Gastroesophageal sphincter (tissue), 4 donors: ENCODE results near the gene GON4L. TPM values are rescaled to one million over a fixed set of nuclear protein-coding genes. Genes with fewer than 3 reads are reported as not detected.

ENCODE experiments used
- ATAC-seq: fragments of 150-250 bp; one replicate; pipeline ENCODE4 v1.9.1; 2016; ENCODE audit warnings: mild to moderate bottlenecking, moderate library complexity
- H3K27ac ChIP-seq, 4 donors: fragments of 200-600 bp; sonication (generic) in 3 of 4; 1 replicate in 3 of 4; 2 replicates in 1 of 4; pipeline ENCODE4 v1.5.1; 2016 to 2019
- H3K27me3 ChIP-seq: fragments of 200-600 bp; sonication (generic); one replicate; pipeline ENCODE4 v1.5.1; 2019
- H3K36me3 ChIP-seq, 2 donors: fragments of 200-600 bp; sonication (generic); one replicate each; pipeline ENCODE4 v1.5.1; 2019; ENCODE audit warnings: control low read depth in 1 of 2
- H3K4me1 ChIP-seq, 3 donors: fragments of 200-600 bp; sonication (generic); 1 replicate in 2 of 3; 2 replicates in 1 of 3; pipeline ENCODE4 v1.5.1; 2016 to 2019; ENCODE audit warnings: control low read depth in 2 of 3
- H3K4me3 ChIP-seq, 2 donors: fragments of 200-600 bp; sonication (generic); one replicate each; pipeline ENCODE4 v1.5.1; 2019; ENCODE audit warnings: mild to moderate bottlenecking in 1 of 2, moderate library complexity in 1 of 2
- H3K9me3 ChIP-seq, 3 donors: fragments of 200-600 bp; sonication (generic); one replicate each; pipeline ENCODE4 v1.5.1; 2017 to 2019; ENCODE audit warnings: control low read depth in 2 of 3
- EP300 ChIP-seq: sonication (generic); formaldehyde crosslinking; IDR thresholded peaks from one replicate; pipeline ENCODE4 v1.6.1; 2017; ENCODE audit warnings: antibody characterized with exemption, mild to moderate bottlenecking
- POLR2A ChIP-seq, 2 donors: fragments of 450-650 bp; IDR thresholded peaks; one replicate each; pipeline ENCODE4 v1.6.1; 2017; ENCODE audit warnings: antibody characterized with exemption in 2 of 2, mild to moderate bottlenecking in 2 of 2, moderate library complexity in 1 of 2
- POLR2AphosphoS5 ChIP-seq: sonication (generic); formaldehyde crosslinking; IDR thresholded peaks from one replicate; pipeline ENCODE4 v1.6.1; 2017; ENCODE audit warnings: antibody characterized with exemption
- WGBS, 2 donors: methylation state at CpG; one replicate each; pipeline ENCODE4 v1.1.5; 2018; ENCODE audit warnings: low coverage in 1 of 2; 5-methylcytosine and 5-hydroxymethylcytosine counted together
- total RNA-seq, 4 donors: library from RNA; depleted of rRNA; stranded (reverse); fragments of >200 nt; gene quantifications; one replicate each; pipeline ENCODE4 v1.1.0, GENCODE V29; 2016
- TF ChIP-seq, protein P1 (sequence below), 4 experiments: fragments of 200-600 bp in 2 of 4; fragments of 450-650 bp in 2 of 4; sonication (generic) in 1 of 4; IDR thresholded peaks; one replicate each; pipeline ENCODE4 v1.5.1; 2017 to 2019; ENCODE audit warnings: antibody characterized with exemption in 4 of 4, mild to moderate bottlenecking in 2 of 4, moderate library complexity in 2 of 4

GON4L gene
- total RNA-seq, 4 donors from 2014 or later = 16.6 to 55.1 (median 35.9) TPM

DNA sequence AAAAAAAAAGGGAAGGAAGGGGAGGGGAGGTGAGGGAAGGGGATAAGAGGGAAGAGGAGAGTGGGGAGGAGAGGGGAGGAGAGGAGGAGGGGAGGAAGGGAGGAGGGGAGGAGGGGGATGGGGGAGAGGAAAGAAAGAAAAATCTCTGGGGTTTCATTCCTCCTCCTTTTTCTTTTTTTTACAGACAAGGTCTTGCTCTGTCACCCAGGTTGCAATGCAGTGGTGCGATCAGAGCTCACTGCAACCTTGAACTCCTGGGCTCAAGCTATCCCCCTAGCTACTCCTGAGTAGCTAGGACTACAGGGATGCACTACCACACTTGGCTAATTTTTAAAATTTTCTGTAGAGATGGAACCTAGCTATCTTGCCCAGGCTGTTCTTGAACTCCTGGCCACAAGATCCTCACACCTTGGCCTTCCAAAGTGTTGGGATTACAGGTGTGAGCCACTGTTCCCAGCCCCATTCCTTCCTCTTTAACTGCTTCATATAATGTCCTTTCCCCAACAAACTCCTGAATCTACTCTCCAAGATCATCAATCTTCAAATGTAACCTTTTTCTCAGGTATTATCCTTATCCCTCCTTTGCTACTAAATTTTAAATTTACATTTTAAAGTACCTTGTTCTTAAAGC is 23.2 kb downstream of the GON4L start:
- TF ChIP-seq POLR2AphosphoS5 = no peak
- TF ChIP-seq, protein P1, sequence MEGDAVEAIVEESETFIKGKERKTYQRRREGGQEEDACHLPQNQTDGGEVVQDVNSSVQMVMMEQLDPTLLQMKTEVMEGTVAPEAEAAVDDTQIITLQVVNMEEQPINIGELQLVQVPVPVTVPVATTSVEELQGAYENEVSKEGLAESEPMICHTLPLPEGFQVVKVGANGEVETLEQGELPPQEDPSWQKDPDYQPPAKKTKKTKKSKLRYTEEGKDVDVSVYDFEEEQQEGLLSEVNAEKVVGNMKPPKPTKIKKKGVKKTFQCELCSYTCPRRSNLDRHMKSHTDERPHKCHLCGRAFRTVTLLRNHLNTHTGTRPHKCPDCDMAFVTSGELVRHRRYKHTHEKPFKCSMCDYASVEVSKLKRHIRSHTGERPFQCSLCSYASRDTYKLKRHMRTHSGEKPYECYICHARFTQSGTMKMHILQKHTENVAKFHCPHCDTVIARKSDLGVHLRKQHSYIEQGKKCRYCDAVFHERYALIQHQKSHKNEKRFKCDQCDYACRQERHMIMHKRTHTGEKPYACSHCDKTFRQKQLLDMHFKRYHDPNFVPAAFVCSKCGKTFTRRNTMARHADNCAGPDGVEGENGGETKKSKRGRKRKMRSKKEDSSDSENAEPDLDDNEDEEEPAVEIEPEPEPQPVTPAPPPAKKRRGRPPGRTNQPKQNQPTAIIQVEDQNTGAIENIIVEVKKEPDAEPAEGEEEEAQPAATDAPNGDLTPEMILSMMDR (IDR thresholded peaks at IDR 0.05) = no peak
- TF ChIP-seq EP300 = no peak
- TF ChIP-seq POLR2A (IDR thresholded peaks at IDR 0.05) = no peak
- H3K27me3 ChIP-seq = no peaks in the 10 kb centered on the region
- H3K4me3 ChIP-seq = no peak overlapping the region
- peaks cover 0 to 5% (median 0%) of the 10 kb centered on the region in 3 donors for H3K4me1 ChIP-seq
- no peak overlapping the region for H3K27ac ChIP-seq
- peaks cover 0 to 3% of the 10 kb centered on the region in 2 donors for H3K36me3 ChIP-seq
- WGBS, 2 donors = 100% methylated on average over 1 of the region's 1 CpG
- ATAC-seq = no peak
- H3K9me3 ChIP-seq = no peaks in the 10 kb centered on the region

DNA sequence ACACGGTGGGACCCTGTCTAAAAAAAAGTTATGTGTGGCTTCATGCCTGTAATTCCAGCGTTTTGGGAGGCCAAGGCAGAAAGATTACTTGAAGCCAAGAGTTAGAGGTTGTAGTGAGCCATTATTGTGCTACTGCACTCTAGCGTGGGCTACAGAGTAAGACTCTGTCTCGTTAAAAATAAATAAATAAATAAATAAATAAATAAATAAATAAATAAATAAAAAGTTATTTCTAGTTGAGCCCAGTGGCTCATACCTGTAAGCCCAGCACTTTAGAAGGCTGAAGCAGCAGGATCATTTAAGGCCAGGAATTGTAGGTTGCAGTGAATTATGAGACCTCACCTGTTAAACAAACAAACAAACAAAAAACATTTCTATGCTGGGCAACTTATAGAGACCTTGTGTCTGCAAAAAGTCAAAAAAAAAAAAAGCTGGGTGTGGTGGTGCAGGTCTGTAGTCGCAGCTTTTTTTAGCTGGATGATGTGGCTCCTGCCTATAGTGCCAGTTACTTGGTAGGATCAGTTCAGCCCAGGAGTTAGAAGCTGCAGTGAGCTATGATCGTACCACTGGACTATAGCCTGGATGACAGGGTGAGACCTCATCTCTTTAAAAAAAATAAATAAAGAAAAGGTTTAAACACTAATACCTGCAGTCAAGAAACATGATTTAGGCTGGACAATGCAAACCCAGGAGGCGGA is 25.6 kb downstream of the GON4L start:
- H3K9me3 ChIP-seq = no peaks in the 10 kb centered on the region
- no peak overlapping the region for H3K4me3 ChIP-seq
- H3K36me3 ChIP-seq = peaks cover 0 to 14% of the 10 kb centered on the region in 2 donors
- no peak overlapping the region for H3K27ac ChIP-seq
- TF ChIP-seq, protein P1 (IDR thresholded peaks at IDR 0.05) = no peak
- no peak for TF ChIP-seq POLR2AphosphoS5
- TF ChIP-seq EP300 = no peak
- no peak for TF ChIP-seq POLR2A (IDR thresholded peaks at IDR 0.05)
- H3K27me3 ChIP-seq = no peaks in the 10 kb centered on the region
- H3K4me1 ChIP-seq = peaks cover 0 to 5% (median 0%) of the 10 kb centered on the region in 3 donors
- 97 to 100% methylated on average over 2 to 7 of the region's 7 CpGs for WGBS, 2 donors
- ATAC-seq = no peak

DNA sequence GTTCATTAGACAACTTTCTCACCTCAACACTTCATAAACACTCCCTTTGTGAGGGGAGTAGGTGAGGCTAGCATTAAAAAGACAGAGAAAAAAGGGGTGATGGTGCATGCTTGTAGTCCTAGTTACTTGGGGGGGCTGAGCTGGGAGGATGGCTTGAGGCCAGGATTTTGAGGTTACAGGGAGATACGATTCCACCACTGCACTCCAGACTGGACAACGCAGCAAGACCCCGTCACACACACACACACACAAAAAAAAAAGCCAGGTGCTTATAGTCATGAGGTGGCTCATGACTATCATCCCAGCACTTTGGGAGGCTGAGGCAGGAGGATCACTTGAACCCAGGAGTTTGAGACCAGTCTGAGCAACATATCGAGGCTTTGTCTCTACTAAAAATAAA is 29.6 kb downstream of the GON4L start:
- H3K27me3 ChIP-seq = no peaks in the 10 kb centered on the region
- no peaks in the 10 kb centered on the region for H3K4me1 ChIP-seq
- no peak for ATAC-seq
- TF ChIP-seq EP300 (no peak), POLR2AphosphoS5 (no peak), POLR2A (IDR thresholded peaks at IDR 0.05) (no peak)
- TF ChIP-seq, protein P1 (IDR thresholded peaks at IDR 0.05) = no peak
- H3K9me3 ChIP-seq = no peaks in the 10 kb centered on the region
- H3K4me3 ChIP-seq = no peak overlapping the region
- peaks cover 0 to 54% of the 10 kb centered on the region in 2 donors for H3K36me3 ChIP-seq
- 83 to 84% methylated on average over 3 to 4 of the region's 4 CpGs for WGBS, 2 donors
- no peak overlapping the region for H3K27ac ChIP-seq

DNA sequence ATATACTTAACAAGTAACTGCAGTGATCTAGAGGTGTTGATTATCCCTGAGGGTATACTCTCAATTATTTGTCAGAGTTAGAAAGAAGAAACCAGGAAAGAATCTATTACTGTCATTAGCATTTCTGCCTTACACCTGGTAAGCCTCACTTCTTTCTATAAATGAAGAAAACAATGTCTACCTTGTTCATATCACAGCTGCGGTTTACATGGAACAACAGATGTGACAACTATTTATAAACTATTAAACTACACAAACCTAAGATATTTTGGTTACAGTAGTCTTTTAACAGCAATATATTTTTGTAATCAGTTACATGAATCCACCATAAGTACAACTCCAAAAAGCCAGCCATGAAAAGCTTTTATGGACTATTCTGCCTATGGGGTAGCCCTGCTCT is 40.7 kb downstream of the GON4L start:
- no peak for ATAC-seq
- Histone ChIP-seq H3K36me3 (peaks cover 9 to 94% of the 10 kb centered on the region in 2 donors), H3K4me1 (no peaks in the 10 kb centered on the region), H3K4me3 (no peak overlapping the region), H3K27ac (no peak overlapping the region), H3K9me3 (no peaks in the 10 kb centered on the region), H3K27me3 (no peaks in the 10 kb centered on the region)
- TF ChIP-seq POLR2AphosphoS5 = no peak
- TF ChIP-seq, protein P1 (IDR thresholded peaks at IDR 0.05) = no peak
- no peak for TF ChIP-seq POLR2A (IDR thresholded peaks at IDR 0.05)
- no peak for TF ChIP-seq EP300
- 78 to 100% methylated on average over 1 of the region's 1 CpG for WGBS, 2 donors

DNA sequence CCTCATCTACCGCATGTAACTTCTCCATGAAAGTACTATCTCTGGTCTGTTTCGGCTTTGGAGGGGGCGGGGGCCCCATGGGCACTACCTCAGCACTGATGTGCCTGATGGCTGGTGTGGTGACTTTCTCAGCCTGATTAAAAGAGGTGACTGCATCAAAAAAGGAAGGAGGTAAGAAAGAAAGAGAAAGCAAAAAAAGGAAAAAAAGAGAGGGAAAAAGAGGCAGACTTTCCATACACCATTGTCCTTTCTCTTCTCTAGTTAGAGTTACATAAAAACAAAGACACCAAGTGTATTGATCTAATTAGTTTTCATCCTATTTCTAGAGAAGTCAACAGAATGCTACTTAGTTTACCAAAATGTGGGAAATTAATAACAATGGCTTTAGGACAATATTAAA is 43.3 kb downstream of the GON4L start:
- Histone ChIP-seq H3K4me1 (no peaks in the 10 kb centered on the region), H3K9me3 (no peaks in the 10 kb centered on the region), H3K27ac (no peak overlapping the region), H3K27me3 (no peaks in the 10 kb centered on the region), H3K4me3 (no peak overlapping the region), H3K36me3 (peaks cover 4 to 83% of the 10 kb centered on the region in 2 donors)
- no peak for TF ChIP-seq POLR2A (IDR thresholded peaks at IDR 0.05)
- TF ChIP-seq, protein P1 (IDR thresholded peaks at IDR 0.05) = no peak
- no peak for TF ChIP-seq EP300
- WGBS, 2 donors = 92% methylated on average over 2 of the region's 3 CpGs; no CpG with 5 or more reads in 1 of the 2 donors
- ATAC-seq = no peak
